ENCODE measurements around the gene HMCN2.
A peak's percentile ranks its signal among the peaks of the same experiment; 100 is the strongest.
"Not testable (repeated sequence)": the region's sequence is repeated elsewhere in the genome, so short reads cannot be mapped to it uniquely, and the experiment has no call there.

Gene HMCN2

GRCh38 chr9:130330202-130330862 is 64.8 kb downstream of the HMCN2 start:
- peak; percentile 23 for DNase-seq (ENCODE audit: low spot score)

GRCh38 chr9:130331061-130331460 is 65.5 kb downstream of the HMCN2 start:
- DNase-seq (ENCODE audit: low spot score) = no peak

GRCh38 chr9:130331573-130331972 is 66.0 kb downstream of the HMCN2 start:
- DNase-seq (ENCODE audit: low spot score) = peak; percentile 37

GRCh38 chr9:130332384-130332926 is 66.9 kb downstream of the HMCN2 start:
- DNase-seq (ENCODE audit: low spot score) = no peak

- DNase-seq (ENCODE audit: low spot score) = no peak
Measured at GRCh38 chr9:130333041-130333711, 67.6 kb downstream of the HMCN2 start.

GRCh38 chr9:130333712-130334062 is 68.1 kb downstream of the HMCN2 start:
- DNase-seq (ENCODE audit: low spot score) = no peak

GRCh38 chr9:130334915-130335314 is 69.4 kb downstream of the HMCN2 start:
- no peak for DNase-seq (ENCODE audit: low spot score)

GRCh38 chr9:130336027-130336610 is 70.6 kb downstream of the HMCN2 start:
- DNase-seq (ENCODE audit: low spot score) = no peak

- no peak for DNase-seq (ENCODE audit: low spot score)
Measured at GRCh38 chr9:130336885-130337284, 71.3 kb downstream of the HMCN2 start.

GRCh38 chr9:130337318-130337717 is 71.8 kb downstream of the HMCN2 start:
- DNase-seq (ENCODE audit: low spot score) = no peak

- no peak for DNase-seq (ENCODE audit: low spot score)
Measured at GRCh38 chr9:130337784-130338380, 72.3 kb downstream of the HMCN2 start.

GRCh38 chr9:130338891-130339290 is 73.3 kb downstream of the HMCN2 start:
- not testable (repeated sequence) for DNase-seq (ENCODE audit: low spot score)

- DNase-seq (ENCODE audit: low spot score) = no peak
Measured at GRCh38 chr9:130339306-130339705, 73.7 kb downstream of the HMCN2 start.

GRCh38 chr9:130340011-130340410 is 74.5 kb downstream of the HMCN2 start:
- DNase-seq (ENCODE audit: low spot score) = no peak

- not testable (repeated sequence) for DNase-seq (ENCODE audit: low spot score)
Measured at GRCh38 chr9:130340557-130340956, 75.0 kb downstream of the HMCN2 start.

- no peak for DNase-seq (ENCODE audit: low spot score)
Measured at GRCh38 chr9:130341128-130341527, 75.6 kb downstream of the HMCN2 start.

- no peak for DNase-seq (ENCODE audit: low spot score)
Measured at GRCh38 chr9:130341839-130342713, 76.5 kb downstream of the HMCN2 start.

GRCh38 chr9:130342714-130343085 is 77.1 kb downstream of the HMCN2 start:
- no peak for DNase-seq (ENCODE audit: low spot score)

GRCh38 chr9:130343445-130343918 is 77.9 kb downstream of the HMCN2 start:
- no peak for DNase-seq (ENCODE audit: low spot score)

GRCh38 chr9:130344366-130344765 is 78.8 kb downstream of the HMCN2 start:
- no peak for DNase-seq (ENCODE audit: low spot score)

- DNase-seq (ENCODE audit: low spot score) = no peak
Measured at GRCh38 chr9:130345009-130345896, 79.7 kb downstream of the HMCN2 start.
